ENCODE measurements around the gene RNF149. TPM values are rescaled to one million over a fixed set of nuclear protein-coding genes. Genes with fewer than 3 reads are reported as not detected.

RNF149 gene
- polyA plus RNA-seq, 6 donors from 2014 or later: 13.2 to 27.1 (median 18.3) TPM

DNA sequence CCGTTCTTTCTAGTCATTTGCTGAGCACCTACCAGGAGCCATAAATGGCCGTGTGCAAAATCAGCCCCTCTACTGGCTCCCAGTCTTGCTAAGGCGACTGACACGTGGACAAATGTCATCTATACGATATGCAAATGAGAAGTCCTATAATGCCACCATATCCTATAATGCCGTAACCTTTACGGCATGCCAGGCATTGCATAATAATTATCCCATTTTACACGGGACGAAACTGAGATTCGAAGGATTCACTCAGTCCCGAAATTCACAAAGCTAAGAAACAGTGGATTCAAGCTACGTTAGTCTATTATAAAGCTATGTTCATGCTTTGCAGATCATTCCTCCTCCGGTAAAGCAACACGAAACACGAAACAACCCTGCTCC lies 34.1 kb upstream of the RNF149 start:
- Mint-ChIP-seq H3K27ac (no peak overlapping the region), H3K36me3 (no peaks in the 10 kb centered on the region), H3K4me3 (no peak overlapping the region), H3K4me1 (peaks cover 10 to 19% (median 12%) of the 10 kb centered on the region in 3 donors), H3K27me3 (no peaks in the 10 kb centered on the region), H3K9me3 (no peaks in the 10 kb centered on the region)
- no peak for ATAC-seq (ENCODE audit: low read depth in 2 of 2)
- DNase-seq: no peak

DNA sequence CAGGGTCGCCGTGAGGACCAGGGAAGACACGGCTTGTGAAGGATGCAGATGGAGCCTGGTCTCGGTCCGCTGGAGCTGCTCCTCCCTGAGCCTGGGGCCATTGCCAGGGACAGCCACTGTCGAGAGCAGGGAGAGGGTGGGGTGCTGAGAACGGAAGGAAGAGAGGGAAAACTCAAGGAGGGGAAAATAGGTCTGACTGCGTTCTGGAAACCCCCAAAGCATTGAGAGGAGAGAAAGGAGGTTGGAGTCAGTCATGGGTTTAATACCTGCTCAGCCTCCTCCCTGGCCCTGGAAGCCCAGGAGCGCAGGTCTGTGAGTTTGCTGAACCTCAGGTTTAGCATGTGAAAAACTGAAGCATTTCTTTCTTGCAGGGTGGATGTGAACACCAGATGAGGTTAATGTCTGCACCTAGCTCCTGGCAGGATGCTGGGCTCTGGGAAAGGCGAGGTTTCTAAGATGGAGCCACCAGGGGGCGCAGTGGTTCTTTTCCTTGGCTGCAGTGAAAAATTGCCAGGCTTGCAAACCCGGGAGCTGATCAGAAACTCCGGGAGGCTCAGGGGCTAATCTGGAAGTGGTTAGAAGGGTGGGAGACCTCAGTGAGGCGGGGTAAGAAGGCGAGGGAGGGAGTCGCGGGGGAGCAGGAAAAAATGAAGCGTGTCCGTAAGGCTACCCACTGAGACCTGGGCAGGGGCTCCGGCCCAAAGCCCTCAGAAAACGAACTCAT lies 33.6 kb upstream of the RNF149 start:
- H3K27ac Mint-ChIP-seq: no peak overlapping the region

DNA sequence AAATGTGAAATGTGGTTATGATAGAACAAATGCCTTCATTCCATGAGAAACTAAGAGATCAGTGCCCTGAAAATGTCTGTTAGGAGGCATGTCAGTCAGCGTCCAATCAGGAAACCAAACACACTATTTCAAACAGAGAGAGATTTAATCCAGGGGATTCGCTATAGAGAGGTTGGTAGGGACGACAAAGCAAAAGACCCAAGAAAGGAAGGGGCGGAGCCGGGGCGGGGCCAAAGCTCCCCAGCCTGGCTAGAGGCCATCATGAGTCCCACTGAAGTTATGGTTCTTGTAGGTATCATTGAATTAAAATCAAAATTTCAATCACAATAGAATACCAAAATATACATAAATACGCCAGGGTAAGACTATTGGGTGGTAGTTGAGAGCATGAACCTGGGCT lies 32.9 kb upstream of the RNF149 start:
- H3K4me1 Mint-ChIP-seq: peaks cover 10 to 19% (median 12%) of the 10 kb centered on the region in 3 donors
- H3K4me3 Mint-ChIP-seq: no peak overlapping the region
- no peaks in the 10 kb centered on the region for H3K36me3 Mint-ChIP-seq
- peaks cover 0 to 8% (median 0%) of the 10 kb centered on the region in 3 donors for H3K27me3 Mint-ChIP-seq
- ATAC-seq (ENCODE audit: low read depth in 2 of 2): no peak
- DNase-seq: no peak
- no peak overlapping the region for H3K27ac Mint-ChIP-seq
- no peaks in the 10 kb centered on the region for H3K9me3 Mint-ChIP-seq

More for the DNA sequence above, 33.6 kb upstream of the RNF149 start:
- no peak overlapping the region for H3K4me3 Mint-ChIP-seq
- ATAC-seq (ENCODE audit: low read depth in 2 of 2) (peak in 1 of 2 donors; percentile 36), DNase-seq (peak; percentile 42)
- H3K27me3 Mint-ChIP-seq: peaks cover 0 to 4% (median 0%) of the 10 kb centered on the region in 3 donors
- no peaks in the 10 kb centered on the region for H3K36me3 Mint-ChIP-seq
- peaks cover 10 to 19% (median 12%) of the 10 kb centered on the region in 3 donors for H3K4me1 Mint-ChIP-seq
- no peaks in the 10 kb centered on the region for H3K9me3 Mint-ChIP-seq

DNA sequence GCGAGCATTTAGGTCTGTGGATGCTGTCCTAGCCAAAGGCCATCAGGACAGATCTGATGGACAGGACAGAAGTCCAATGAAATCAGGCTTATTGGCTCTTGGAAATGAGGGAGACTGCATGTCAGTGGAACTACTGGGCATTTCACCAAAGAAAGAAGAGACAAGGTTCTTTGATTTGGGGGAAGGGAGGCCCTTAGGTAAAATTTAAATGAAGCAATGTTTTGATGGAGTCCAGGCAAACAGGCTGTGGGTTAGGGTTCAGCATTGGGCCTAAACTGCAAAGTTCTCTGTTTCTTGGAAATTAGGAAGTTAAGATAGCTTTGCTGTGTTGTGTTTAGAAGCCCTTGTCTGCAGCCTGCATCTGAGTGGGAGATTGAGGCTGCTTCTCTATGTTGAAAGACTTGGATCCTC lies 31.6 kb upstream of the RNF149 start:
- no peak for DNase-seq
- H3K9me3 Mint-ChIP-seq: no peaks in the 10 kb centered on the region
- H3K4me3 Mint-ChIP-seq: no peak overlapping the region
- peaks cover 10 to 19% (median 12%) of the 10 kb centered on the region in 3 donors for H3K4me1 Mint-ChIP-seq
- no peak for ATAC-seq (ENCODE audit: low read depth in 2 of 2)
- H3K27me3 Mint-ChIP-seq: peaks cover 0 to 8% (median 0%) of the 10 kb centered on the region in 3 donors
- H3K27ac Mint-ChIP-seq: no peak overlapping the region
- no peaks in the 10 kb centered on the region for H3K36me3 Mint-ChIP-seq

DNA sequence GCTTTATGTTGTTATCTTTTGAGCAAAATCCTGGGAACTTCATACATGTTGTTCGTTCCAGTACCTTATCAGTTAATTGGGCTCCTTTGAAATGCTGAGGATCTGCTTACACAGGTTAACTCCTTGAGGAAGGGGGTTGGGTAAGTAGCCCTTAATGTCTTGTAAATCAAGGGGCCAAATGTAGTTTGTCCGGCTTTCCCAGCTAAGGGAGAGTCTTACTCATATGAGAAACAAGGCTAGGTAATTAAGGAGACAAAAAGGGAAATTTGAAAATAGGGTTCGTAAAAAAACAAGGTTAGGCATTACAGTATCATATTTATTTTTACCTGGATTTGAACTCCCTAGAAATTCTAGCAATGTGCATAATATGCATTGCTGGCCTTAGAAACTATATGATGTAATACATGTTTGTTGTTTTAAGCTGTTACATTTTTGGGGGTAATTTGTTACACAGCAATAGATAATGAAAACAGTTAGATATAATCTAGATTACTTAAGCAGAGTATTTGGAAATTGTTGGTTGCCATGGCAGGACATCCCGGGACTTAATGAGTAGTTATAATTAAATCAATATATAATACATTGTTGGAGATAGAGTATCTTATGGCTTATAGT lies 30.9 kb upstream of the RNF149 start:
- ATAC-seq (ENCODE audit: low read depth in 2 of 2): no peak
- H3K36me3 Mint-ChIP-seq: no peaks in the 10 kb centered on the region

DNA sequence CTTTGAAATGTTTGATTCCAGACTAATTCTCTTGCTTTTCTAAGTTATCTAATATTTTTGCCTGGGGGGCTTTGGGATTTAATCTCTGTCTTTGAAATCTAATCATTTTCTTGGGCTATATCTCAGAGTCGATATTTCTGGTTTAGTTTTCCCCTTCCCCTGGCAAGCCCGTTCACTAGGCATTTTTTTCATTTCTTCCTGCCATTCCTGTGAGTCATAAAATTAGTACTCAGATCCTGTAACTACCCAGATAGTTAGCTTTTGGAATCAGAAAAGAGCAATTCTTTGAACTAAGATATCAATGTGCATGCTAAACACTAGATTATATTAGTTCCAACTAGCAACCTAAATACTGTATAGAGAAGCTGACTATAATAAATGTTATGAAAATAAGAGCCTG lies 29.4 kb upstream of the RNF149 start:
- H3K27ac Mint-ChIP-seq: no peak overlapping the region
- peaks cover 0 to 8% (median 0%) of the 10 kb centered on the region in 3 donors for H3K27me3 Mint-ChIP-seq
- H3K4me3 Mint-ChIP-seq: no peak overlapping the region
- peaks cover 10 to 18% (median 12%) of the 10 kb centered on the region in 3 donors for H3K4me1 Mint-ChIP-seq
- H3K36me3 Mint-ChIP-seq: no peaks in the 10 kb centered on the region
- no peak for ATAC-seq (ENCODE audit: low read depth in 2 of 2)
- no peaks in the 10 kb centered on the region for H3K9me3 Mint-ChIP-seq
- no peak for DNase-seq

More for the DNA sequence above, 30.9 kb upstream of the RNF149 start:
- no peaks in the 10 kb centered on the region for H3K9me3 Mint-ChIP-seq
- H3K27ac Mint-ChIP-seq: peak overlapping the region in 1 of 6 donors; percentile 62
- H3K4me1 Mint-ChIP-seq: peaks cover 10 to 19% (median 12%) of the 10 kb centered on the region in 3 donors
- no peak overlapping the region for H3K4me3 Mint-ChIP-seq
- H3K27me3 Mint-ChIP-seq: peaks cover 0 to 8% (median 0%) of the 10 kb centered on the region in 3 donors
- no peak for DNase-seq

DNA sequence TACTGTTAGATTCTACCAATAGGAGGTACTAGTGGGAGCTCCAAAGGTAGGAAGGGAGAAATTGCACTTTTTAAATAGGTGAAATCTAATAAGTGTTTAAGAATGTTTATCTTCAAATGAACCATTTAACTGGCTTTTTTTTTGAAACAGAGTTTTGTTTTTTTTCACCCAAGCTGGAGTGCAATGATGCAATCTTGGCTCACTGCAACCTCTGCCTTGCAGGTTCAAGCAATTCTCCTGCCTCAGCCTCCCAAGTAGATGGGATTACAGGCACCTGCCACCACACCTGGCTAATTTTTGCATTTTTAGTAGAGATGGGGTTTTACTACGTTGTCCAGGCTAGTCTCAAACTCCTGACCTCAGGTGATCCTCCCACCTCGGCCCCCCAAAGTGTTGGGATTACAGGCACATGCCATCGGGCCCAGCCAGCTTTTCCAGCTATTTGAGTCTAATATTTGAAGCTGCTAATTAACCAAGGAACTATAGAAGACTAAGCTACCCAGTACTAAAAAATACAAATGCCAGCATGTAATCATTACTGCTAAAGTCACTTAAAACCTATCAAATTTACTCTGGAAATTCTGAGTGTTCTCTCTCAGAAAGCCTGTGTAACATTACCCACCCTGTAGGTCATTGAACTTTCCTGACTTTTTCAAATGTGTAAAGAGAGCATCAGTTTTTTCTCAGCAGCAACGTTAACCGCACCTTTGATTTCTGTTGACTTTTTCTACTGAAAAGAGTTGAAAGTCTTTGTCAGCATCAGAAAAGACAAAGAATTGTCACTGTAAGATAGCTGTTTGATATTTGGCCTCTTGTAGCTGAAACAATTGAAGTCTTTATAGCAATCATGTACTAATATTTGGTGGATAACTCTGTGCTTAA lies 24.6 kb upstream of the RNF149 start:
- H3K4me3 Mint-ChIP-seq: no peak overlapping the region
- DNase-seq: no peak

DNA sequence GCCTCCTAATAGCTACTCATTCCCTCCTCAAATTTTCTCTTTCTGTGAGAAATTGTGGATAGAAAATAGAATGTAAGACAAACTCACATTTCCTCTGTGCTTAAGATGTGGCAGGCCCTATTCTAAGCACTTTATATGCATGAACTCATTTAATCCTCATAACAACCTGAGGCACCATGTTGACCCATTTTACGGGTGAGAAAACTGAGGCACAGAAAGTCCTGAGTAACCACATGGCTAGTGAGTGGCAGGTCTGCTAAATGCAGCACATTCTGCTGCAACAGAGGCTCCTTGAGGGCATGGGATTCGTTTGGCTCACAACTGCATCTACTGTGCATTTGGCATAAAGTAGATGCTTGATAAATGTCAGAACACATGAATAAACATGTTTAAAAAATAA lies 22.7 kb upstream of the RNF149 start:
- Mint-ChIP-seq H3K9me3 (no peaks in the 10 kb centered on the region), H3K4me1 (peaks cover 0 to 3% (median 0%) of the 10 kb centered on the region in 3 donors), H3K27ac (peak overlapping the region in 1 of 6 donors; percentile 83), H3K4me3 (no peak overlapping the region), H3K36me3 (no peaks in the 10 kb centered on the region), H3K27me3 (no peaks in the 10 kb centered on the region)
- ATAC-seq (ENCODE audit: low read depth in 2 of 2) (no peak), DNase-seq (no peak)

More for the DNA sequence above, 24.6 kb upstream of the RNF149 start:
- Mint-ChIP-seq H3K4me1 (peaks cover 0 to 3% (median 0%) of the 10 kb centered on the region in 3 donors), H3K27ac (no peak overlapping the region), H3K27me3 (peaks cover 0 to 8% (median 0%) of the 10 kb centered on the region in 3 donors), H3K36me3 (no peaks in the 10 kb centered on the region), H3K9me3 (no peaks in the 10 kb centered on the region)
- ATAC-seq (ENCODE audit: low read depth in 2 of 2): no peak

DNA sequence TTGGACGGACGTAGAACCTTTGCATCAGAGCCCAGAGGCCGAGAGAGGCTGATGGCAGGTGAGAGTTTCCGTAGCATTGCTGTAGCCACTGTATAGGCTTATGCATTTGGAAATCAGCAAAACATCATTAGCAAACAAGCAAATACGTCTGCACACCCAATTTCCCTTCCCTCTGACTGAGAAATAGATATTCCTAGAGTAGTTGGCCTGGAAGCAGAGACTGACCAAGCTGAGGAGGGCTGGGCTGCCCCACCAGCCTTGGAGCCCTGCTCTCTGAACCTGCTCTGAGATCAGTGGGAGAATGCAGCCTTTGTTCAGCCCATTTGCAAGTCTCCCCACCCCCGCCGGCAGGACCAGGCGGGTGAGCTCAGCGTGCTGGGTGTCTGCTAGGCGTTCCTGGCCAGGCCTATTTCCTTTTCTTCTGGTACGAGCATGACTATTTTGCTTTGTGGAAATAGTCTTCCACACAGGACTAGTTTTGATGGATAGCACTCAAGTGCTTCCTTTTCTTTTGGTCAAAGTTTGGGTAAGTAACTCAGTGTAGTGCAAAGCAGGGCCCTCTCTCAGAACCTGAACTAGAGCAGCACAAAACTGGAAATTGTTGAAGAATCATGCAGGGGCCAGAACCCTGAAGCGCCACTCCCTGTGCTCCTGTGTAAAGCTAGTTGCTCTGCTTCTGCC lies 21.9 kb upstream of the RNF149 start:
- Mint-ChIP-seq H3K9me3 (no peaks in the 10 kb centered on the region), H3K4me3 (no peak overlapping the region), H3K27me3 (no peaks in the 10 kb centered on the region), H3K36me3 (no peaks in the 10 kb centered on the region), H3K27ac (peak overlapping the region in 1 of 6 donors; percentile 25), H3K4me1 (peaks cover 0 to 3% (median 0%) of the 10 kb centered on the region in 3 donors)
- ATAC-seq (ENCODE audit: low read depth in 2 of 2): no peak
- DNase-seq: no peak

DNA sequence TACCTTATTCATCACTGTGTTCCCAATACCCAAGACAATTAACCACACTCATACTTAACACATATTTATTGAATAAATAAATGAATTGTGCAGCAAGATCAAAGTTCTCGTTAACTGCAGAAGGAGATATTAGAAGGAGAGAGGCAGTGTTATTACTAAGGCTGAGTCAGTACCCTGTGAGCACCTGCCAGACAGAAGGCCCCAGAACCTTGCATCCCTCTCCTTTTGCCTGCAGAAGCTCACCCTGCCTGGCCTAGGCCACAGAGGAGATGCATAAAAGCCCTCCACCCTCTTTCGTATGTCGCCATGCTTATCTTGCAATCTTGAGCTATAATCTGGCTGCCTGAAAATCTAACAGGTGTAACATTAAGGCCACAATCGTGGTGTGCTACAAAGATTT lies 20.5 kb upstream of the RNF149 start:
- Mint-ChIP-seq H3K4me3 (no peak overlapping the region), H3K27ac (no peak overlapping the region), H3K9me3 (peaks cover 0 to 3% (median 0%) of the 10 kb centered on the region in 7 donors), H3K4me1 (peaks cover 0 to 3% (median 0%) of the 10 kb centered on the region in 3 donors), H3K27me3 (no peaks in the 10 kb centered on the region), H3K36me3 (no peaks in the 10 kb centered on the region)
- ATAC-seq (ENCODE audit: low read depth in 2 of 2) (no peak), DNase-seq (no peak)

DNA sequence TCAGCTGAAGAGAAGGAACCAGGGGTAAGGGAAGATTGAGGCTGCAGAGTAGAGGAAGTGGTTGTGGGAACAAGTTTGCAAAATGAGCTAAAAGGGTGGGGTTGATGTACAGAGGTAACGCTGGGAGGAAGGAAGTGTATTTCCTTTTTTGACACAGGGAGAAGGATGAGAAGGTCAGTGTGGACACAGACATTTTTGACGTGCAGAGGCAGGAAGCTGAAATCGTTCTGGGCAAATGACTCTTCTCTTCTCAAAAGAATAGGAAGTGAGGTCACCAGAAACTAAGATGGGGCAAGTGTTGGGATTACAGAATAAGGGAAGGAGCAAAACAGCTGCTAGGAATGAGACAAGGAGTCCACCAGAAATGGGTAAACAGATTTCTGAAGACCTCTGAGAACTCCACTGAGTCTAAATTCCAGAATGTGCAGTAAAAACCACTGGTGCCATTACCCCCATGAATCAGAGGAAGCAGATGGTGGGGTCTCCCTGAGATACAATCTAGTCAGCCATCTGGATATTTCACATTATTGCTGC lies 20.0 kb upstream of the RNF149 start:
- no peak overlapping the region for H3K27ac Mint-ChIP-seq
- H3K4me3 Mint-ChIP-seq: no peak overlapping the region
- H3K4me1 Mint-ChIP-seq: peaks cover 0 to 3% (median 0%) of the 10 kb centered on the region in 3 donors
- ATAC-seq (ENCODE audit: low read depth in 2 of 2) (peak; percentile 62 to 63), DNase-seq (no peak)
- no peaks in the 10 kb centered on the region for H3K27me3 Mint-ChIP-seq
- H3K9me3 Mint-ChIP-seq: peaks cover 0 to 3% (median 0%) of the 10 kb centered on the region in 7 donors
- H3K36me3 Mint-ChIP-seq: no peaks in the 10 kb centered on the region

DNA sequence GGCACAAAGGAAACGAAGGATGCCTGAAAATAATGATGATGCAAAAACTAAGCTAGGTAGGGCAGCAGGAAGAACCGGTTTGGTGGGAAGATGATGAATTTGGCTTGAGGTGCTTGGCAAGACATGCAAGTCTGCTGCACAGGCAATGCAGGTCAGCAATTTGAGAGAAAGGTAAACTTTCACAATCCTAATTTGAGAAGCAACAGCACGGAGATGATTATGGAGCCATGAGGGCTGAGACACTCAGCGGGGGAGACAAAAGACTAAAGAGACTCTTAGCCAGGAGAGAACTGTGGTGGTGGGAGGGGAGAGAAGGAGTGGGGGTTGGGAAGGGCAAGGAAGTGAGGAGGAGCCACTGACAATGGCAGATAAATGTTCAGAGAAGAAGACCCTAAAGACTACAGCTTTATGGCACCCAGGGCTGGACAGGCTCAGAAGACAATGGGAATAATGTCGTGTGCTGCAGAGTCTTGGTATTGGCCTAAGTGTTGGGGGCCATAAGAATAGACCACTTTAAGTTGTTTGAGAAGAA lies 19.4 kb upstream of the RNF149 start:
- Mint-ChIP-seq H3K36me3 (no peaks in the 10 kb centered on the region), H3K4me1 (peaks cover 0 to 3% (median 0%) of the 10 kb centered on the region in 3 donors), H3K9me3 (peaks cover 0 to 3% (median 0%) of the 10 kb centered on the region in 7 donors), H3K4me3 (no peak overlapping the region), H3K27me3 (no peaks in the 10 kb centered on the region), H3K27ac (no peak overlapping the region)
- DNase-seq: no peak
- ATAC-seq (ENCODE audit: low read depth in 2 of 2): no peak

Data from naive B cell (primary cell).